GM18511 (cell line): ENCODE results near the gene MAGEB4.
"Not testable (repeated sequence)": the region's sequence is repeated elsewhere in the genome, so short reads cannot be mapped to it uniquely, and the experiment has no call there.

Experiments
- ATAC-seq: cut with Tn5 transposase; IDR thresholded peaks from one replicate; pipeline ENCODE4 v1.9.1; 2021; ENCODE audit warnings: mild to moderate bottlenecking, moderate library complexity; ENCODE audit not compliant: unreplicated experiment

MAGEB4 gene

DNA sequence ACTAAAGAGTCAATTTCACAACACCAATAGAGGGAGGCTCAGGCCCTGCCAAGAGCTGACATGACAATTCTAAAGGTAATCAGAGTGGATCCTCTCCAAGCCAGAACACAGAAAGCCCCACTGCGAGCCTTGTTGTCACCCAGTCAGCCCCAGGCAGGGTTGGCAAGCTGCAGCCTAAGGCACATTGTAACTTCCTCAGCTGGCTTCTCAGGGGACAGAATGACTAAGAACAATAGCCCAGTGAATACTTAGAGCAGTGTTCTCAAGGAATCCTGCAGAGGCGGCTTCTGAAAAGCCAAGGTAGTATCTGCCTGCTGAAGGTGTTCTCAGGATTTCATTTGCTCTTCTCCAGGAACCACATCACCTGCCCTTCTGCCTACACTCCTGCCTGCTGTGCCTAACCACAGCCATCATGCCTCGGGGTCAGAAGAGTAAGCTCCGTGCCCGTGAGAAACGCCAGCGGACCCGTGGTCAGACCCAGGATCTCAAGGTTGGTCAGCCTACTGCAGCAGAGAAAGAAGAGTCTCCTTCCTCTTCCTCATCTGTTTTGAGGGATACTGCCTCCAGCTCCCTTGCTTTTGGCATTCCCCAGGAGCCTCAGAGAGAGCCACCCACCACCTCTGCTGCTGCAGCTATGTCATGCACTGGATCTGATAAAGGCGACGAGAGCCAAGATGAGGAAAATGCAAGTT, at the start of gene MAGEB4:
Gene MAGEB4, plus strand, starts transcription at position 277 of the 692 bp plus-strand sequence. Its CDS starts 136 bp downstream, at position 413.
- no peak for ATAC-seq

GRCh38 chrX:30193910-30194309, 47.9 kb upstream of the MAGEB4 start:
- ATAC-seq, result not testable (repeated sequence)

DNA sequence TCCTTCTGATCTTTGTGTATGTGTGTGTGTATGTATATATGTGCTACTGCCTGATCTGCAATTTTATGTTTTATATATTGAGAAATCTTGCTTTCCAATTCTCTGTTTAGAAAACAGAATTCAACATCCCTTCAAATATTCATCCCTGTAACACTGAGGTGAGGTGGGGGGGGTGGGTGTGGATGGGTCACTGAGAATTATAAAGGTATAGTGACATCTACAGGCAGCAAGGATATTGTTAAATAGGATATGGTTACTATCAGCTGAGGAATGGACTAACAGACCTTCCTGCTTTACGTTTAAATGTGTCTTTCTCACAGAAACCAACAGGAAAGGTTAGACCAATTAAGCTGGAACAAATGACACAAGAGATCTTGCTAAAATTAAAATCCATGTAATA, 45.5 kb upstream of the MAGEB4 start:
- ATAC-seq, result peak; percentile 68

DNA sequence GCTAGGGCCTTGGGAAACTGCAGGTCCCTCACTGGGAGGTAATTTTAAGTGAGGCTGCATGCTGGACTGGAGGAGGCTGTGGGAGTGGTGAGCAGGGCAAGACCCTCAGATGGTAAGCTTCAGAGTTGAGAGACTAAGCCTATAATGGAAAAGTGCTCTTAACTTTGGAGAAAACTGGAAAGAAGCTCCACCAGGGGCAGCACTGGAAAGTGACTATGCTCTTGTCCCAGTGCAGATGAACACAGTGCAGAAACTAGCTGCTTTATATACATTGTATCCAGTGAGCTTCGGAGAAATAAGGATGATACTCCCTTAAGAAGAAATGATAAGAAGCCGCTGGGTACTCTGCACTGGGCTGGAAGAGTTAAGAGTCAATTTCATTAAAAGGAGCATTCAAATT, 29.6 kb upstream of the MAGEB4 start:
- ATAC-seq, result no peak

GRCh38 chrX:30215357-30215843, 26.4 kb upstream of the MAGEB4 start, which contains the start of gene MAGEB2:
Gene MAGEB2, plus strand, starts transcription at chrX:30215563. Its CDS starts 3,018 bp downstream, at chrX:30218581.
- no peak for ATAC-seq

- ATAC-seq, result no peak
Observed at GRCh38 chrX:30217465-30217864, 24.3 kb upstream of the MAGEB4 start.

GRCh38 chrX:30219372-30219771, 22.4 kb upstream of the MAGEB4 start:
- ATAC-seq, result no peak

GRCh38 chrX:30220661-30221060, 21.1 kb upstream of the MAGEB4 start:
- no peak for ATAC-seq

DNA sequence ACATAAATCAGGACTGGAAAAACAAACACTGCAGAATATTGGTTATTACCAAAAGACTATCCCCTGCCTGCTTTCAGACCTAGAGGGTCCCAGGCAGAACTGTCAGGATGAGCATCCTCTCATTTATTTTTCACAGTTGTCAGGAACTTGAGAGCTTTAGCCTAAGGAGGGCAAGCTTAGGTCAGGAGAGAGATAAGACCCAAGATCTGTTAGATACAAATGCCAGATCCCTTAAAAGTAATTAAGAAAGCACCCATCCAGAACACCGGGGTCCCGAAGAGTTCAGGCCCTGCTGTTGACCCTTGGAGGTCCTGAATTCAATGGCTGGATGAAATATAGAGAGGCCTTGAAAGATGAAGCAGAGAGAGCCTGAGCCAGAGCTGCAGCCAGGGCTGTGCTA, 17.3 kb upstream of the MAGEB4 start:
- no peak for ATAC-seq

GRCh38 chrX:30228526-30228925, 13.3 kb upstream of the MAGEB4 start:
- no peak for ATAC-seq

GRCh38 chrX:30230395-30230794, 11.4 kb upstream of the MAGEB4 start, which contains the start of gene MAGEB3:
Gene MAGEB3, plus strand, starts transcription at chrX:30230657. Its CDS starts 5,268 bp downstream, at chrX:30235925.
- no peak for ATAC-seq

DNA sequence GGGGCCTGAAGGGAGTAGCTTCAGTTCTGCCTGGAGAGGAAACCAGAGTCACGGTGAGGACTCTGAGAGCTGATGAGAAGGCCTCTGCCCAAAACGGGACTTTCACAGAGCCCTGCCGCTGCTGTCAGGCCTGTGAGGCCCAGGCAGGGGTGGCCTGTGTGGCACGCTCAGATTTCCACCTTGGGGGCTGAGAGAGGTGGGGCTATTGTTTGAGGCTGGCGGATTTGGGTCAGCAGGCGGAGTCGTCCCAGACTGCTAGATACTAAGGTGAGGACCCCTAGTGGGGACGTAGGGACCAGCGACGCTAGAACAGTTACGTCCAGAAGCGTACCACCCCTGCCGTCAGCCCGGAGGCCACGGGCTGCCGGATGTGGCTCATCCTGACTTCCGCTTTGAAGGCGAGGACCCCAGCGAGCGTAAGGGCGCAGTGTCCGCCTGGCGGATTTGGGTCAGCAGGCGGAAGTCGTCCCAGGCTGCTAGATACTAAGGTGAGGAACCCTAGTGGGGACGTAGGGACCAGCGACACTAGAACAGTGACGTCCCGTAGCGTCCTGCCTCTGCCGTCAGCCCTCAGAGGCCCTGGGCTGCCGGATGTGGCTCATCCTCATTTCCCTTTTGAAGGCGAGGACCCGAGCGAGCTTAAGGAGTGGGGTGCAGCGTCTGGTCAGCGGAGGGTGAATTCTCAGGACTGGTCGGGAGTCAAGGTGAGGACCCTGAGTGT, 5.1 kb downstream of the MAGEB4 start, which contains the start of gene MAGEB1:
Gene MAGEB1, plus strand, starts transcription at position 378 of the 721 bp plus-strand sequence. CDS start 3,348 bp downstream, outside the sequence.
- no peak for ATAC-seq

GRCh38 chrX:30248854-30249253, 7.1 kb downstream of the MAGEB4 start:
- ATAC-seq, result peak; percentile 75

DNA sequence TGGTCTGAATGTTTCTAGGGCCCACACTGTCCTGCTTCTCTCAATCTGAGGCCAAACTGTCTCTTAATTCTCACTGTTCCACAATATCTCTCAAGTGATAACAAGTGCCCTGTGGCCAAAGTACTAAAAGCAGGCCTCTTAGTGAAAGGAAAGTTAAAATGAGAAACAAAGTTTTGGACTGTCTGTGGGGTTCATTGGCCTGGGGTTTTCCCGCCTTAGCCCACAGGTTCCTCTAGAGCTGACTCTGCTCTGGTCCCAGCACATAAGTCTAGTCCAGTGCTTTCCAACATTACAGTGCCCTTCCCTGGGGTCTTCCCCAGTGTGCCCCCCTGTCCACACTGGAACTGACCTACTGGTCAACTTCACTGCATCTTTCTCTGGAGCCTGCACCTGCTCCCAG, 11.5 kb downstream of the MAGEB4 start:
- ATAC-seq, result peak; percentile 63

DNA sequence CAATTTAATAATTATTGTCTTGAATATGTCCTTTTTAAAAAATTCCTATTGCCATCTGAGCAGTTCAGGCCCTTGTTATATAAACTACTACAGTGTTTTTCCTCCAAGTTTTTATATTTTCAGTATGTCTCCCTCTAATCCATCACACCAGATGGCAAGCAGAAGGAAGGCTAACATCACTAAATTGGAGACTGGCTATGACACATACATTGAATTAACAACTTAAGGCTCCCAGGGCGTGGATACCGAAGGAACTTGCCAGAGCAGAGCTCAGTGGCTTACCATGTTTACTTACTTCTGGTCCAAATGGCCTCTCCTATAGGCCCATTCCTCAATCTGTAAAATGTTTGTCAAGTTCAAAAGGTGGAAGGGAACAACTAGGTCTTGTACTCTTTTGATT, 18.1 kb downstream of the MAGEB4 start:
- no peak for ATAC-seq

DNA sequence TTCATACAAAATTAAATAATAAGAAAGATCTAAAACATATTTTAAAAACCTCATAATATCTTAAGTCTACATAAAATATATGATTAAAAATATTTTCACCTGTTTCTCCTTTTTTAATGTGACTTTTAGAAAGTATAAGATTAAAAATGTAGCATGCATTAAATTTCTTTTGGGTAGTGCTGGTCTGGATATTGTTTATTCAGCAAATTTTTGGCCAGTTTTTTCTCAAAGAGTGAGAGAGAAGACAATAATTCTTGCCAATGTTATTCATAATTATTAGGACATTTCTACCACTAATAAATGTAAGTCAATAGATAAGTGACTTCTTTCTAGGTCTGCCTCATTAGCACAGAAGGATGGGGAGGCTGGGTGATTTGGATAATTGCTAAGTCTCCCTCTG, 19.2 kb downstream of the MAGEB4 start:
- no peak for ATAC-seq

GRCh38 chrX:30262763-30263162, 21.0 kb downstream of the MAGEB4 start:
- ATAC-seq, result no peak

- ATAC-seq, result no peak
Observed at GRCh38 chrX:30270639-30271038, 28.8 kb downstream of the MAGEB4 start.

DNA sequence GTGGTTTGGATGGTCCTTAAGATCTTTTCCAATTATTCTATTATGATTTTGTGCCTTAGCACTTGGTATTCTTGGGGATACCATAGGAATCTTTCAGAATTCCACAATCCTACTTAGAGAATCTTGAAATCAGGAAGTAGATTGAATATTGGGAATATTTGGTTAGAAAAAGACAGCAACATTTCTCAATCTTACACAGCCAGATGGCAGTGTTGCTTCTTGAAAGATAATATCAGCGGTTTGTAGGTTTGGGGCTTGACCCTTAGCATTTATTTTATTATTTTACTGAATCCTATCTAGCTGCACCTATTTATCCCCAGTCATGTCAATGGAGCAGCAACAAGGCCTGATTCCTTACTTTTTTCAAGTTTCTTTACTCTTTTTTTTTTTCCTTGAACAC, 33.7 kb downstream of the MAGEB4 start:
- no peak for ATAC-seq

DNA sequence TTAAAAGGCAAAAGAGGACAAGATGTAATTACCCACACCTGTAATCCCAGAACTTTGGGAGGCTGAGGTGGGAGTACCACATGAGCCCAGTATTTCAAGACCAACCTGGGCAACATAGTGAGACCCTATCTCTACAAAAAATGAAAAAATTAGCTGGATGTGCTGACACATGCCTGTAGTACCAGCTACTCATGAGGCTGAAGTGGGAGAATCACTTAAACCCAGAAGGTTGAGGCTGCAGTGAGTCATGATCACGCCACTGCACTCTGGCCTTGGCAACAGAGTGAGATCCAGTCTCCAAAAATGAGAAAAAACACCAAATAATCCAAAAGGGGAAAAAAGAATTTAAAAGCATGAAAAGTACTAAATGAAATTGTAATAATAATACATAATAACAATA, 36.6 kb downstream of the MAGEB4 start:
- no peak for ATAC-seq

GRCh38 chrX:30280428-30280827, 38.6 kb downstream of the MAGEB4 start:
- no peak for ATAC-seq

- ATAC-seq, result no peak
Observed at GRCh38 chrX:30282527-30282926, 40.7 kb downstream of the MAGEB4 start.
